Liver (tissue), 9 donors: ENCODE data around the gene TIAM2. TPM values are rescaled to one million over a fixed set of nuclear protein-coding genes. Genes with fewer than 3 reads are reported as not detected.
"Not testable (repeated sequence)": the region's sequence is repeated elsewhere in the genome, so short reads cannot be mapped to it uniquely, and the experiment has no call there.

Source experiments
- DNase-seq: peaks from one replicate; pipeline ENCODE4 v3.0.0-alpha.2; 2017; ENCODE audit warnings: low spot score
- H3K27ac ChIP-seq, 2 donors: one replicate each; pipeline ENCODE4 v1.7.0; 2013; ENCODE audit warnings: inconsistent platforms in 2 of 2, low read length in 2 of 2, control low read depth in 1 of 2, low read depth in 1 of 2, mild to moderate bottlenecking in 1 of 2
- H3K27me3 ChIP-seq, 4 donors: one replicate each; pipeline versions ENCODE4 v1.6.1 to v1.7.0; 2013; ENCODE audit warnings: low read length in 3 of 4, inconsistent platforms in 1 of 4, mild to moderate bottlenecking in 1 of 4, moderate library complexity in 1 of 4; ENCODE audit not compliant: control insufficient read depth in 4 of 4, insufficient read depth in 4 of 4
- H3K36me3 ChIP-seq, 4 donors: one replicate each; pipeline versions ENCODE4 v1.6.1 to v1.7.0; 2013; ENCODE audit warnings: low read length in 3 of 4, mild to moderate bottlenecking in 3 of 4, low read depth in 1 of 4, moderate library complexity in 1 of 4; ENCODE audit not compliant: control insufficient read depth in 4 of 4, insufficient read depth in 3 of 4
- H3K4me1 ChIP-seq, 4 donors: one replicate each; pipeline versions ENCODE4 v1.6.1 to v1.7.0; 2013; ENCODE audit warnings: low read length in 3 of 4, mild to moderate bottlenecking in 3 of 4, moderate library complexity in 1 of 4; ENCODE audit not compliant: control insufficient read depth in 4 of 4, insufficient read depth in 4 of 4
- H3K4me3 ChIP-seq, 3 donors: one replicate each; pipeline versions ENCODE4 v1.6.1 to v1.7.0; 2013; ENCODE audit warnings: low read length in 3 of 3, control low read depth in 1 of 3, low read depth in 1 of 3, mild to moderate bottlenecking in 1 of 3
- H3K9ac ChIP-seq, 2 donors: one replicate each; pipeline ENCODE4 v1.7.0; 2013; ENCODE audit warnings: low read length in 2 of 2, mild to moderate bottlenecking in 2 of 2, moderate library complexity in 2 of 2, control low read depth in 1 of 2, low read depth in 1 of 2
- H3K9me3 ChIP-seq, 4 donors: one replicate each; pipeline versions ENCODE4 v1.6.1 to v1.7.0; 2013; ENCODE audit warnings: low read length in 3 of 4; ENCODE audit not compliant: control insufficient read depth in 4 of 4
- EGR1 ChIP-seq, 2 donors: IDR thresholded peaks; 2 replicates each; pipeline ENCODE4 v1.6.1; 2016 to 2018; ENCODE audit warnings: antibody characterized with exemption in 2 of 2, low read depth in 2 of 2
- FOXA1 ChIP-seq: IDR thresholded peaks from 2 replicates; pipeline ENCODE4 v1.6.1; 2016; ENCODE audit warnings: antibody characterized with exemption
- FOXA2 ChIP-seq: IDR thresholded peaks from 2 replicates; pipeline ENCODE4 v1.6.1; 2016; ENCODE audit warnings: antibody characterized with exemption
- HNF4A ChIP-seq, 2 donors: conservative IDR thresholded peaks; 2 replicates each; pipeline ENCODE4 v1.6.1; 2016; ENCODE audit warnings: antibody characterized with exemption in 2 of 2, mild to moderate bottlenecking in 2 of 2
- HNF4G ChIP-seq: IDR thresholded peaks from 2 replicates; pipeline ENCODE4 v1.6.1; 2016; ENCODE audit warnings: antibody characterized with exemption
- JUND ChIP-seq, 2 donors: IDR thresholded peaks; 2 replicates each; pipeline ENCODE4 v1.6.1; 2016; ENCODE audit warnings: antibody characterized with exemption in 2 of 2
- NR2F2 ChIP-seq: IDR thresholded peaks from 2 replicates; pipeline ENCODE4 v1.6.1; 2016; ENCODE audit warnings: antibody characterized with exemption
- RAD21 ChIP-seq, 2 donors: IDR thresholded peaks; 2 replicates each; pipeline ENCODE4 v1.6.1; 2016; ENCODE audit warnings: antibody characterized with exemption in 2 of 2, mild to moderate bottlenecking in 2 of 2
- TAF1 ChIP-seq: conservative IDR thresholded peaks from 2 replicates; pipeline ENCODE4 v1.6.1; 2016; ENCODE audit warnings: antibody characterized with exemption, mild to moderate bottlenecking
- YY1 ChIP-seq: IDR thresholded peaks from 2 replicates; pipeline ENCODE4 v1.6.1; 2016; ENCODE audit warnings: antibody characterized with exemption, mild to moderate bottlenecking
- WGBS: extraction: QIAGEN DNeasy Blood & Tissue Kit; methylation state at CpG from one replicate; pipeline ENCODE4 v1.1.7; 2013; 5-methylcytosine and 5-hydroxymethylcytosine counted together
- polyA plus RNA-seq, 2 donors: library from polyadenylated mRNA; stranded (reverse) in 1 of 2; unstranded in 1 of 2; fragments of 200-250 nt in 1 of 2; fragments of >200 nt in 1 of 2; fragmentation: Nextera tagmentation in 1 of 2; extraction: Ambion mirVana in 1 of 2; gene quantifications; one replicate each; pipeline versions ENCODE4 v1.2.1 to v1.2.3, GENCODE V29; 2013 to 2015
- total RNA-seq, 2 donors: library from RNA; depleted of rRNA; stranded (reverse); fragments of >200 nt; gene quantifications; one replicate each; pipeline ENCODE4 v1.2.3, GENCODE V29; 2014
- TF ChIP-seq, protein P1 (sequence below): IDR thresholded peaks from 2 replicates; pipeline ENCODE4 v1.6.1; 2016; ENCODE audit warnings: antibody characterized with exemption
- TF ChIP-seq, protein P2 (sequence below): IDR thresholded peaks from 2 replicates; pipeline ENCODE4 v1.6.1; 2016; ENCODE audit warnings: antibody characterized with exemption, mild to moderate bottlenecking
- TF ChIP-seq, protein P3 (sequence below): fragments of 150-350 bp; IDR thresholded peaks from 2 replicates; pipeline ENCODE4 v1.5.1; 2017; ENCODE audit warnings: improper control_type of control experiment, low read depth, low read length; ENCODE audit not compliant: missing input control
- donor health status: healthy.
- donor health status: healthy.
- donor health status: healthy.
- donor health status: healthy.
- donor health status: healthy.

The TIAM2 gene
- total and polyA plus RNA-seq, 4 donors = 0.62 to 3.7 (median 2.4) TPM

DNA sequence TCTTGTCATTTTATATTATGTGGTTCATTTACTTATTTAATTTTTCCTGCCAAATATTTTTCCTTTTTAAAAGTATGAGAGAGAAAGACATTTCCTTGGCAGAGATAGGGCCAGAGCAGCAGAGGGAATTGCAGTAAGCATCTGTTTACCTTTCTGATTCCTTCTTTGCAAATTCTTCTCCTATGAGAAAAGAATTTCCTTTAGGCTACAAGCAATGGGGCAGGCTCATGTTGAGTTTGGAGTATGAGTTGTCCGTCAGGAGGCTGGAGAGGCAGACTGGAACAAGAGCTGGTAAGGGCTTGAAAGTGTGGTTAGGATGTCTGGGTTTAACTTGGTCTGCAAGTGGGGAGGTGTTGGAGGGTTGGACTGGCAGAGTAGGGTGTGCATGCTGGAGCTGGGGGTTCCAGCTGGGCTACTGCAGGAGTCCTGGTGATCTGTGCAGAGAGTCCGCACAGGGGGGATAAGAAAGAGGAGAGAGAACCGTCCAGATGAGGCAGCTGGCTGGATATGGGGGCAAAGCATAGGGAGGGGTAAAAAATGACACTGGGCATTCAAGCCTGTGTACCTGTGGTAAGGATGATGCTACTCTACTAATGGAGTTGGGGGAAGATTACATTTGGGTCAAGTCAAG lies 19.7 kb downstream of the TIAM2 start:
- Histone ChIP-seq H3K9me3 (no peaks in the 10 kb centered on the region), H3K4me3 (no peak overlapping the region), H3K27me3 (no peaks in the 10 kb centered on the region), H3K9ac (no peak overlapping the region), H3K36me3 (no peaks in the 10 kb centered on the region), H3K27ac (no peak overlapping the region), H3K4me1 (peaks cover 0 to 2% (median 0%) of the 10 kb centered on the region in 4 donors)
- no peak for TF ChIP-seq JUND (IDR thresholded peaks at IDR 0.05)
- no peak for TF ChIP-seq FOXA1
- TF ChIP-seq NR2F2 = no peak
- TF ChIP-seq, protein P1, sequence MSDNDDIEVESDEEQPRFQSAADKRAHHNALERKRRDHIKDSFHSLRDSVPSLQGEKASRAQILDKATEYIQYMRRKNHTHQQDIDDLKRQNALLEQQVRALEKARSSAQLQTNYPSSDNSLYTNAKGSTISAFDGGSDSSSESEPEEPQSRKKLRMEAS = no peak
- TF ChIP-seq TAF1 = no peak
- TF ChIP-seq YY1 = no peak
- TF ChIP-seq EGR1 (IDR thresholded peaks at IDR 0.05; ENCODE audit: low read depth in 2 of 2) = no peak
- no peak for TF ChIP-seq RAD21 (IDR thresholded peaks at IDR 0.05)
- TF ChIP-seq FOXA2 = no peak
- TF ChIP-seq HNF4G = no peak
- TF ChIP-seq HNF4A (conservative IDR thresholded peaks at IDR 0.05) = no peak
- TF ChIP-seq, protein P2, sequence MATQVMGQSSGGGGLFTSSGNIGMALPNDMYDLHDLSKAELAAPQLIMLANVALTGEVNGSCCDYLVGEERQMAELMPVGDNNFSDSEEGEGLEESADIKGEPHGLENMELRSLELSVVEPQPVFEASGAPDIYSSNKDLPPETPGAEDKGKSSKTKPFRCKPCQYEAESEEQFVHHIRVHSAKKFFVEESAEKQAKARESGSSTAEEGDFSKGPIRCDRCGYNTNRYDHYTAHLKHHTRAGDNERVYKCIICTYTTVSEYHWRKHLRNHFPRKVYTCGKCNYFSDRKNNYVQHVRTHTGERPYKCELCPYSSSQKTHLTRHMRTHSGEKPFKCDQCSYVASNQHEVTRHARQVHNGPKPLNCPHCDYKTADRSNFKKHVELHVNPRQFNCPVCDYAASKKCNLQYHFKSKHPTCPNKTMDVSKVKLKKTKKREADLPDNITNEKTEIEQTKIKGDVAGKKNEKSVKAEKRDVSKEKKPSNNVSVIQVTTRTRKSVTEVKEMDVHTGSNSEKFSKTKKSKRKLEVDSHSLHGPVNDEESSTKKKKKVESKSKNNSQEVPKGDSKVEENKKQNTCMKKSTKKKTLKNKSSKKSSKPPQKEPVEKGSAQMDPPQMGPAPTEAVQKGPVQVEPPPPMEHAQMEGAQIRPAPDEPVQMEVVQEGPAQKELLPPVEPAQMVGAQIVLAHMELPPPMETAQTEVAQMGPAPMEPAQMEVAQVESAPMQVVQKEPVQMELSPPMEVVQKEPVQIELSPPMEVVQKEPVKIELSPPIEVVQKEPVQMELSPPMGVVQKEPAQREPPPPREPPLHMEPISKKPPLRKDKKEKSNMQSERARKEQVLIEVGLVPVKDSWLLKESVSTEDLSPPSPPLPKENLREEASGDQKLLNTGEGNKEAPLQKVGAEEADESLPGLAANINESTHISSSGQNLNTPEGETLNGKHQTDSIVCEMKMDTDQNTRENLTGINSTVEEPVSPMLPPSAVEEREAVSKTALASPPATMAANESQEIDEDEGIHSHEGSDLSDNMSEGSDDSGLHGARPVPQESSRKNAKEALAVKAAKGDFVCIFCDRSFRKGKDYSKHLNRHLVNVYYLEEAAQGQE = no peak
- DNase-seq = no peak
- 88% methylated on average over 3 of the region's 3 CpGs for WGBS

DNA sequence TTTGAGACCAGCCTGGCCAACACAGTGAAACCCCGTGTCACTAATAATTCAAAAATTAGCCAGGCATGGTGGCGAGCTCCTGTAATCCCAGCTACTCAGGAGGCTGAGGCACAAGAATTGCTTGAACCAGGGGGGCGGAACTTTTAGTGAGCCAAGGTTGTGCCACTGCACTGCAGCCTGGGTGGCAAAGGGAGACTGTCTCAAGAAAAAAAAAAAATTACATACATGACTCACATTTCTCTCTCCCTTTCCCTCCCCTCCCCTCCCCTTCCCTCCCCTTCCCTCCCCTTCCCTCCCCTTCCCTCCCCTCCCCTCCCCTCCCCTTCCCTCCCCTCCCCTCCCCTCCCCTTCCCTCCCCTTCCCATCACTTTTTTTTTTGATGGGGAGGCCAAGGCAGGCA lies 23.3 kb downstream of the TIAM2 start:
- not testable (repeated sequence) for H3K27me3 ChIP-seq, DNase-seq, H3K9me3 ChIP-seq, H3K27ac ChIP-seq, H3K4me1 ChIP-seq, H3K4me3 ChIP-seq, H3K9ac ChIP-seq, H3K36me3 ChIP-seq
- WGBS = 98% methylated on average over 3 of the region's 3 CpGs

DNA sequence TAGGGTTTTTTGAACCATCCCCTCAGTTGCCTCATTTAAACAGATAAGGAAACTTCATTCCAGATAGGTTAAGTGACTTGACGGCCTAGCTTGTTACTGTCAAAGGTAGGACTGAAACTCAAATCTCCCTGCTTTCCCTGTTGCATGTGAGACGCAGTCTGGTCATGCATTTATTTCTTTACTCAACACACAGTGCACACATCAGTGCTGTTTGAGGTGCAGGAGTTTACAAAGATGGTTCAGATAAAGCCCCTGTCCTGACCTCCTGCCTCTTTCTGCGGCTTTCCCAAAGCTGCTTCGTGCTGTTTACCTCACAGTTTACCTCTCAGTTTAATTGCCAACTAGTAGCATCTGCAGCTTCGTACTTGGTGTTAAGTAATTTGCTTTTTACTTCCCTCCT lies 26.6 kb downstream of the TIAM2 start:
- no peaks in the 10 kb centered on the region for H3K36me3 ChIP-seq
- H3K27me3 ChIP-seq = no peaks in the 10 kb centered on the region
- DNase-seq = no peak
- no peak overlapping the region for H3K4me3 ChIP-seq
- no peak overlapping the region for H3K9ac ChIP-seq
- H3K9me3 ChIP-seq = no peaks in the 10 kb centered on the region
- H3K27ac ChIP-seq = no peak overlapping the region
- no peak for TF ChIP-seq FOXA1
- no peak for TF ChIP-seq RAD21 (IDR thresholded peaks at IDR 0.05)
- no peak for TF ChIP-seq TAF1
- TF ChIP-seq HNF4A (conservative IDR thresholded peaks at IDR 0.05) = no peak
- no peak for TF ChIP-seq EGR1 (IDR thresholded peaks at IDR 0.05; ENCODE audit: low read depth in 2 of 2)
- no peak for TF ChIP-seq HNF4G
- no peak for TF ChIP-seq JUND (IDR thresholded peaks at IDR 0.05)
- TF ChIP-seq, protein P3, sequence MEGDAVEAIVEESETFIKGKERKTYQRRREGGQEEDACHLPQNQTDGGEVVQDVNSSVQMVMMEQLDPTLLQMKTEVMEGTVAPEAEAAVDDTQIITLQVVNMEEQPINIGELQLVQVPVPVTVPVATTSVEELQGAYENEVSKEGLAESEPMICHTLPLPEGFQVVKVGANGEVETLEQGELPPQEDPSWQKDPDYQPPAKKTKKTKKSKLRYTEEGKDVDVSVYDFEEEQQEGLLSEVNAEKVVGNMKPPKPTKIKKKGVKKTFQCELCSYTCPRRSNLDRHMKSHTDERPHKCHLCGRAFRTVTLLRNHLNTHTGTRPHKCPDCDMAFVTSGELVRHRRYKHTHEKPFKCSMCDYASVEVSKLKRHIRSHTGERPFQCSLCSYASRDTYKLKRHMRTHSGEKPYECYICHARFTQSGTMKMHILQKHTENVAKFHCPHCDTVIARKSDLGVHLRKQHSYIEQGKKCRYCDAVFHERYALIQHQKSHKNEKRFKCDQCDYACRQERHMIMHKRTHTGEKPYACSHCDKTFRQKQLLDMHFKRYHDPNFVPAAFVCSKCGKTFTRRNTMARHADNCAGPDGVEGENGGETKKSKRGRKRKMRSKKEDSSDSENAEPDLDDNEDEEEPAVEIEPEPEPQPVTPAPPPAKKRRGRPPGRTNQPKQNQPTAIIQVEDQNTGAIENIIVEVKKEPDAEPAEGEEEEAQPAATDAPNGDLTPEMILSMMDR = no peak
- TF ChIP-seq FOXA2 = no peak
- H3K4me1 ChIP-seq = no peaks in the 10 kb centered on the region
- 69% methylated on average over 5 of the region's 5 CpGs for WGBS
